ENCODE data around the gene FAM168A. TPM values are rescaled to one million over a fixed set of nuclear protein-coding genes. Genes with fewer than 3 reads are reported as not detected.

FAM168A gene
- polyA plus RNA-seq, 1 donor (not counting 4 experiments of a cell fraction or from before 2014, with no cell fraction given) = 11.8 TPM

DNA sequence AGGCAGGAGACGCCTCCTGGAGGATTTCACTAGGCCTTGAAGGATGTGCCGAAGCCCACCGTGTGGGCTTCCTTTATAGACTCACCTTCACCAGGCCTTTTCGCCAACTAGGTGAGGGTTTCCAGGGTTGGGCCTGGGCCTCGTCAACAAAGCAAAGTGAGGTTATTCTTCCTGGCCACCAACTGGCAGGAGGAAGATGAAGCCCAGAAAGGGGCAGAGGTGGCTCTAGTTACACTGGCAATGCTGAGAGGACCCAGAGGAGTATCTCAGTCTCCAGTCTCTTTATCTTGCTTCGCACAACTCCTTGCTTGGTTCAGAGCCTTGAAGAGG lies 222.1 kb downstream of the FAM168A start:
- Histone ChIP-seq H3K9ac (ENCODE audit: control insufficient read depth, extremely low read depth, insufficient read depth, low read length) (no peak overlapping the region), H3K4me1 (ENCODE audit: control insufficient read depth, extremely low read depth, insufficient read depth, low read length) (peaks cover 11% of the 10 kb centered on the region), H3K9me3 (ENCODE audit: control insufficient read depth, low read depth, low read length) (no peaks in the 10 kb centered on the region), H3K27me3 (ENCODE audit: control insufficient read depth, extremely low read depth, insufficient read depth, low read length) (no peaks in the 10 kb centered on the region), H2AFZ (ENCODE audit: control insufficient read depth, low read length) (peak overlapping the region; percentile 90), H3K27ac (ENCODE audit: control insufficient read depth, insufficient read depth, low read length) (peak overlapping the region; percentile 31), H3K79me2 (ENCODE audit: control insufficient read depth, insufficient read depth, low read length) (peaks cover 43% of the 10 kb centered on the region), H3K9me1 (ENCODE audit: control insufficient read depth, extremely low read depth, insufficient read depth, low read length) (peaks cover 2% of the 10 kb centered on the region), H3K4me3 (ENCODE audit: control insufficient read depth in 2 of 3, extremely low read depth in 1 of 3, insufficient read depth in 2 of 3, low read depth in 1 of 3, low read length in 3 of 3) (no peak overlapping the region), H4K20me1 (ENCODE audit: control insufficient read depth, extremely low read depth, insufficient read depth, low read length) (peaks cover 12% of the 10 kb centered on the region), H3K36me3 (ENCODE audit: control insufficient read depth in 2 of 2, extremely low read depth in 1 of 2, insufficient read depth in 2 of 2, low read length in 2 of 2) (no peaks in the 10 kb centered on the region), H3K4me2 (ENCODE audit: control insufficient read depth, extremely low read depth, insufficient read depth, low read depth, low read length) (peak overlapping the region; percentile 64)
- DNase-seq (ENCODE audit: low read depth, low spot score) (no peak), FAIRE-seq (peak; percentile 32)
- dilution Hi-C loops (cut with MboI; ENCODE audit: extremely low pct_ligation_motif_present, low sequenced_read_pairs) = no loop called here
- TF ChIP-seq EZH2 (IDR thresholded peaks at IDR 0.05; ENCODE audit: low read length) = no peak
- TF ChIP-seq, protein P1, sequence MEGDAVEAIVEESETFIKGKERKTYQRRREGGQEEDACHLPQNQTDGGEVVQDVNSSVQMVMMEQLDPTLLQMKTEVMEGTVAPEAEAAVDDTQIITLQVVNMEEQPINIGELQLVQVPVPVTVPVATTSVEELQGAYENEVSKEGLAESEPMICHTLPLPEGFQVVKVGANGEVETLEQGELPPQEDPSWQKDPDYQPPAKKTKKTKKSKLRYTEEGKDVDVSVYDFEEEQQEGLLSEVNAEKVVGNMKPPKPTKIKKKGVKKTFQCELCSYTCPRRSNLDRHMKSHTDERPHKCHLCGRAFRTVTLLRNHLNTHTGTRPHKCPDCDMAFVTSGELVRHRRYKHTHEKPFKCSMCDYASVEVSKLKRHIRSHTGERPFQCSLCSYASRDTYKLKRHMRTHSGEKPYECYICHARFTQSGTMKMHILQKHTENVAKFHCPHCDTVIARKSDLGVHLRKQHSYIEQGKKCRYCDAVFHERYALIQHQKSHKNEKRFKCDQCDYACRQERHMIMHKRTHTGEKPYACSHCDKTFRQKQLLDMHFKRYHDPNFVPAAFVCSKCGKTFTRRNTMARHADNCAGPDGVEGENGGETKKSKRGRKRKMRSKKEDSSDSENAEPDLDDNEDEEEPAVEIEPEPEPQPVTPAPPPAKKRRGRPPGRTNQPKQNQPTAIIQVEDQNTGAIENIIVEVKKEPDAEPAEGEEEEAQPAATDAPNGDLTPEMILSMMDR (optimal IDR thresholded peaks at IDR 0.05 in 1 of 3, IDR thresholded peaks at IDR 0.05 in 1 of 3, conservative IDR thresholded peaks at IDR 0.05 in 1 of 3; ENCODE audit: extremely low read depth in 1 of 3, insufficient read depth in 2 of 3, low read length in 3 of 3) = no peak

DNA sequence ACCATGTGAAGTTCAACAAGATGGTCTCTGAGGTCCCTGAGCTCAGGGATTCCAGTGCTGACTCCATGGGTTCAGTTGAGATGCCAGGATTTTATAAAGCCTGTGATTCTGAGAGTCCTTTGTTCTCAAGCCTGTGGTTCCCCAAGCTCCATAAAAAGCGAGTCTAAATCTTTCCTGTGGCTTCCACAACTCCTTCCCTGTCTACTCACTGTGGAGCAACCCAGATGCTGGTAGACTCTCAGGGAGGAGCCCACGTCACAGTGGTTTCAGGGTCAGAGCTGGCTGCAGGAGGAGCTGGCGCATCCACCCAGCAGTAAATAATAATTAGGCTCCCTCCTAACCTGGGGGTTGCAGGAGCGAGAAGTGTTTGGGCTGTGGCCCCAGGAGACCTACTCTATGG lies 223.8 kb downstream of the FAM168A start:
- dilution Hi-C loops (cut with MboI; ENCODE audit: extremely low pct_ligation_motif_present, low sequenced_read_pairs) = no loop called here
- H3K36me3 ChIP-seq (ENCODE audit: control insufficient read depth in 2 of 2, extremely low read depth in 1 of 2, insufficient read depth in 2 of 2, low read length in 2 of 2) = no peaks in the 10 kb centered on the region
- no peak overlapping the region for H3K9ac ChIP-seq (ENCODE audit: control insufficient read depth, extremely low read depth, insufficient read depth, low read length)
- H3K4me1 ChIP-seq (ENCODE audit: control insufficient read depth, extremely low read depth, insufficient read depth, low read length) = peaks cover 11% of the 10 kb centered on the region
- H2AFZ ChIP-seq (ENCODE audit: control insufficient read depth, low read length) = no peak overlapping the region
- H4K20me1 ChIP-seq (ENCODE audit: control insufficient read depth, extremely low read depth, insufficient read depth, low read length) = peaks cover 6% of the 10 kb centered on the region
- no peaks in the 10 kb centered on the region for H3K9me3 ChIP-seq (ENCODE audit: control insufficient read depth, low read depth, low read length)
- FAIRE-seq (no peak), DNase-seq (ENCODE audit: low read depth, low spot score) (no peak)
- no peaks in the 10 kb centered on the region for H3K27me3 ChIP-seq (ENCODE audit: control insufficient read depth, extremely low read depth, insufficient read depth, low read length)
- TF ChIP-seq, protein P1 (optimal IDR thresholded peaks at IDR 0.05 in 1 of 3, IDR thresholded peaks at IDR 0.05 in 1 of 3, conservative IDR thresholded peaks at IDR 0.05 in 1 of 3; ENCODE audit: extremely low read depth in 1 of 3, insufficient read depth in 2 of 3, low read length in 3 of 3) = no peak
- no peak for TF ChIP-seq EZH2 (IDR thresholded peaks at IDR 0.05; ENCODE audit: low read length)
- H3K4me2 ChIP-seq (ENCODE audit: control insufficient read depth, extremely low read depth, insufficient read depth, low read depth, low read length) = no peak overlapping the region
- no peak overlapping the region for H3K4me3 ChIP-seq (ENCODE audit: control insufficient read depth in 2 of 3, extremely low read depth in 1 of 3, insufficient read depth in 2 of 3, low read depth in 1 of 3, low read length in 3 of 3)
- peaks cover 27% of the 10 kb centered on the region for H3K79me2 ChIP-seq (ENCODE audit: control insufficient read depth, insufficient read depth, low read length)
- H3K9me1 ChIP-seq (ENCODE audit: control insufficient read depth, extremely low read depth, insufficient read depth, low read length) = no peaks in the 10 kb centered on the region
- no peak overlapping the region for H3K27ac ChIP-seq (ENCODE audit: control insufficient read depth, insufficient read depth, low read length)

Data from keratinocyte (primary cell).